Upper lobe of left lung (tissue), 4 donors: Measurements from ENCODE around the gene LRPAP1.

Source experiments
- CTCF ChIP-seq, 6 experiments: fragments of 450-650 bp in 4 of 6; fragments of 200-600 bp in 2 of 6; sonication (generic) in 2 of 6; IDR thresholded peaks; one replicate each; pipeline ENCODE4 v1.5.1; 2016 to 2019; ENCODE audit warnings: antibody characterized with exemption in 6 of 6
- EP300 ChIP-seq, 4 donors: sonication (generic); formaldehyde crosslinking; IDR thresholded peaks; one replicate each; pipeline ENCODE4 v1.5.1; 2017; ENCODE audit warnings: antibody characterized with exemption in 4 of 4, control low read depth in 2 of 4
- POLR2A ChIP-seq, 4 donors: fragments of 450-650 bp; IDR thresholded peaks; one replicate each; pipeline ENCODE4 v1.5.1; 2016 to 2017; ENCODE audit warnings: antibody characterized with exemption in 4 of 4, mild to moderate bottlenecking in 2 of 4
- POLR2AphosphoS5 ChIP-seq, 2 donors: sonication (generic); formaldehyde crosslinking; IDR thresholded peaks; one replicate each; pipeline ENCODE4 v1.5.1; 2017; ENCODE audit warnings: antibody characterized with exemption in 2 of 2

GRCh38 chr4:3533423-3533820, 1.2 kb upstream of the LRPAP1 start:
- no peak for TF ChIP-seq CTCF (IDR thresholded peaks at IDR 0.05)
- TF ChIP-seq POLR2AphosphoS5 (IDR thresholded peaks at IDR 0.05) = no peak
- no peak for TF ChIP-seq POLR2A (IDR thresholded peaks at IDR 0.05)
- TF ChIP-seq EP300 (IDR thresholded peaks at IDR 0.05) = no peak
